ENCODE data around the gene TAS2R16.

- TF ChIP-seq CTCF (conservative IDR thresholded peaks at IDR 0.05; ENCODE audit: low read length), result no peak
- TF ChIP-seq EZH2phosphoT487 (IDR thresholded peaks at IDR 0.05; ENCODE audit: borderline replicate concordance), result no peak
Measured at GRCh38 chr7:122949186-122949585, 46.3 kb downstream of the TAS2R16 start.
